Omental fat pad (tissue), 4 donors: Measurements from ENCODE around the gene NEK7. TPM values are rescaled to one million over a fixed set of nuclear protein-coding genes. Genes with fewer than 3 reads are reported as not detected.
A peak's percentile ranks its signal among the peaks of the same experiment; 100 is the strongest.

Experiments used
- ATAC-seq: fragments of 150-250 bp; one replicate; pipeline ENCODE4 v1.9.1; 2016; ENCODE audit warnings: mild to moderate bottlenecking, moderate library complexity; ENCODE audit not compliant: low FRiP score
- DNase-seq: peaks from one replicate; pipeline ENCODE4 v3.0.0-alpha.2; 2019; ENCODE audit warnings: low spot score
- CTCF ChIP-seq, 3 donors: fragments of 450-650 bp; IDR thresholded peaks; one replicate each; pipeline ENCODE4 v1.5.1; 2016 to 2017; ENCODE audit warnings: antibody characterized with exemption in 3 of 3, mild to moderate bottlenecking in 3 of 3, moderate library complexity in 2 of 3
- total RNA-seq, 4 donors: library from RNA; depleted of rRNA; stranded (reverse); fragments of >200 nt; gene quantifications; one replicate each; pipeline ENCODE4 v1.1.0, GENCODE V29; 2016

The NEK7 gene
- total RNA-seq, 4 donors from 2014 or later = 75.0 to 115 (median 89.9) TPM

GRCh38 chr1:198117267-198117666 is 39.5 kb upstream of the NEK7 start:
- no peak for DNase-seq
- no peak for TF ChIP-seq CTCF (IDR thresholded peaks at IDR 0.05)
- ATAC-seq = no peak

GRCh38 chr1:198118134-198118533 is 38.7 kb upstream of the NEK7 start:
- DNase-seq = peak; percentile 37
- peak; percentile 81 for ATAC-seq
- TF ChIP-seq CTCF (IDR thresholded peaks at IDR 0.05) = no peak

GRCh38 chr1:198119906-198120305 is 36.9 kb upstream of the NEK7 start:
- no peak for ATAC-seq

GRCh38 chr1:198121056-198121826 is 35.6 kb upstream of the NEK7 start:
- ATAC-seq = no peak
- TF ChIP-seq CTCF (IDR thresholded peaks at IDR 0.05) = no peak
- no peak for DNase-seq

More at GRCh38 chr1:198119906-198120305, 36.9 kb upstream of the NEK7 start:
- no peak for TF ChIP-seq CTCF (IDR thresholded peaks at IDR 0.05)
- DNase-seq = no peak

- no peak for ATAC-seq
- TF ChIP-seq CTCF (IDR thresholded peaks at IDR 0.05) = no peak
- no peak for DNase-seq
These were observed 34.1 kb upstream of the NEK7 start for GRCh38 chr1:198122693-198123092.

- DNase-seq (no peak), ATAC-seq (no peak)
- no peak for TF ChIP-seq CTCF (IDR thresholded peaks at IDR 0.05)
These were observed 33.7 kb upstream of the NEK7 start for GRCh38 chr1:198123133-198123532.

GRCh38 chr1:198124673-198125072 is 32.1 kb upstream of the NEK7 start:
- no peak for ATAC-seq
- no peak for DNase-seq
- no peak for TF ChIP-seq CTCF (IDR thresholded peaks at IDR 0.05)
